ENCODE results near the gene ESYT3. TPM values are rescaled to one million over a fixed set of nuclear protein-coding genes. Genes with fewer than 3 reads are reported as not detected.

Gene ESYT3
- total and polyA plus RNA-seq, 2 of the 8 experiments (the other 6 are each of a cell fraction or from before 2014, with no cell fraction given), result 4.4 to 7.3 TPM

DNA sequence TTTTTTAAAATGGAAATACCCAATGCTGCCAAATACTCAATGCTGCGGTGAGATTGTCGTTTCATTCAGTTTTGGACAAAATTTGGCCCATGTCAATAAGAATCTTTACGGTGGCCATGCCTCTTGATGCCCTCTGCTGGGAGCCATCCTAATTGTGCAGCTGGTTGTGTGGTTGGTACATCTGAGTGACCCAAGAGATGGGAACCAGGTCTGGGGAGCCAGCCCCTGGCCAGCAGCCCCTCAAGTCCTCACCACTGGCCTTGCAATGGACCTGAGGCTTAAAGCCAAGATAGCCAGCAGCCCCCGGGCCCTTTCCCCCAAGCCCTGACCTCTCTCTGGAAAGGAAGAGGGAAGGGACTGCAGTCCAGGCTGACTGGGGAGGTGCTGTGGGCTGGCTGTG is 36.4 kb upstream of the ESYT3 start:
- Histone ChIP-seq H2AFZ (ENCODE audit: low read length) (no peak overlapping the region), H3K27ac (ENCODE audit: low read depth, low read length) (no peak overlapping the region), H2BK15ac (ENCODE audit: low read length) (no peak overlapping the region), H4K91ac (replicated peaks; ENCODE audit: insufficient read length, low read length) (no peak overlapping the region), H4K20me1 (replicated peaks in 1 of 2; ENCODE audit: control insufficient read depth in 1 of 2, insufficient read depth in 2 of 2, low read length in 2 of 2) (no peaks in the 10 kb centered on the region), H2BK12ac (ENCODE audit: low read depth, low read length) (no peak overlapping the region), H4K8ac (ENCODE audit: extremely low read depth, insufficient read depth, low read length) (no peak overlapping the region), H2BK120ac (replicated peaks; ENCODE audit: low read depth, low read length) (no peak overlapping the region), H3K79me2 (ENCODE audit: control insufficient read depth in 1 of 2, insufficient read depth in 2 of 2, low read length in 2 of 2) (no peaks in the 10 kb centered on the region), H3K18ac (ENCODE audit: extremely low read depth, low read length) (no peak overlapping the region), H3K9ac (replicated peaks in 1 of 4; ENCODE audit: extremely low read depth in 1 of 4, low read depth in 3 of 4, low read length in 3 of 4) (no peak overlapping the region), H3K4me1 (replicated peaks in 1 of 4; ENCODE audit: control insufficient read depth in 3 of 4, insufficient read depth in 4 of 4, low read length in 3 of 4) (peaks cover 0 to 13% (median 7%) of the 10 kb centered on the region in 4 experiments; a peak in 6 of 7 replicates), H3K56ac (replicated peaks; ENCODE audit: insufficient read length, low read depth, low read length) (no peak overlapping the region), H3K9me3 (ENCODE audit: insufficient read depth in 2 of 2, low read depth in 1 of 2, low read length in 1 of 2) (no peaks in the 10 kb centered on the region), H2AK5ac (ENCODE audit: low read depth, low read length) (no peak overlapping the region), H3K36me3 (ENCODE audit: control insufficient read depth in 2 of 4, insufficient read depth in 4 of 4, low read length in 3 of 4) (0 out of 8 replicates have a peak, but pooled peaks cover 0 to 4% (median under 1%) of the 10 kb centered on the region in 4 experiments), H3K4me2 (ENCODE audit: insufficient read depth in 1 of 2, low read depth in 2 of 2, low read length in 2 of 2) (no peak overlapping the region), H2BK20ac (ENCODE audit: low read length) (no peak overlapping the region), H3K14ac (ENCODE audit: insufficient read length) (no peak overlapping the region), H3K23me2 (ENCODE audit: low read depth, low read length) (no peaks in the 10 kb centered on the region), H4K5ac (ENCODE audit: insufficient read length, low read depth, low read length) (no peak overlapping the region), H3K79me1 (ENCODE audit: low read depth, low read length) (no peaks in the 10 kb centered on the region; the same call in 1 of the 2 replicates), H2BK5ac (ENCODE audit: low read depth, low read length) (no peak overlapping the region), H3K23ac (ENCODE audit: insufficient read length) (no peak overlapping the region), H3K4ac (replicated peaks; ENCODE audit: insufficient read length, low read depth, low read length) (no peak overlapping the region), H3K27me3 (replicated peaks in 1 of 4; ENCODE audit: control insufficient read depth in 3 of 4, extremely low read depth in 1 of 4, insufficient read depth in 3 of 4, low read length in 3 of 4) (no peaks in the 10 kb centered on the region), H3K4me3 (ENCODE audit: extremely low read depth in 1 of 4, insufficient read depth in 2 of 4, low read depth in 3 of 4, low read length in 4 of 4) (no peak overlapping the region)
- 90% methylated on average over 4 of the region's 4 CpGs; no CpG with 5 or more reads in 1 of the 2 experiments for WGBS, 2 experiments (ENCODE audit: extremely low coverage in 1 of 2, insufficient coverage in 1 of 2, insufficient read length in 1 of 2, insufficient replicate concordance in 2 of 2, low coverage in 1 of 2, low lambda C conversion rate in 2 of 2, missing lambda C conversion rate in 1 of 2)
- POLR2A ChIA-PET (ENCODE audit: partially characterized antibody), result interaction anchor here (1.0 to 3.3 kb wide), 2 partner anchors 10 to 13 kb away, joined by 3 to 13 read pairs; no protein-coding TSS in a partner anchor
- CTCF ChIA-PET (ENCODE audit: partially characterized antibody), result interaction anchor here (1.5 to 6.6 kb wide), 6 partner anchors 10 to 67 kb away, joined by 4 to 25 read pairs (median 12); no protein-coding TSS in a partner anchor
- FAIRE-seq (no peak), DNase-seq (ENCODE audit: low read depth in 1 of 2, low spot score in 2 of 2) (no peak)
- TF ChIP-seq CREB1 (IDR thresholded peaks at IDR 0.05) (no peak), ASH2L (IDR thresholded peaks at IDR 0.05; ENCODE audit: low read length) (no peak), TBP (IDR thresholded peaks at IDR 0.05; ENCODE audit: low read depth, low read length) (no peak), KDM1A (IDR thresholded peaks at IDR 0.05; ENCODE audit: borderline replicate concordance, low read length) (no peak), RXRA (IDR thresholded peaks at IDR 0.05; ENCODE audit: insufficient read depth, low read depth, low read length) (no peak), SAP30 (IDR thresholded peaks at IDR 0.05; ENCODE audit: insufficient read depth, insufficient replicate concordance, low read length) (no peak)

Measured in H1 (cell line).